ENCODE measurements around the gene FAM181B. TPM values are rescaled to one million over a fixed set of nuclear protein-coding genes. Genes with fewer than 3 reads are reported as not detected.

The FAM181B gene
- polyA plus RNA-seq, 1 of the 3 experiments (the other 2 are of a cell fraction): 0.02 TPM

DNA sequence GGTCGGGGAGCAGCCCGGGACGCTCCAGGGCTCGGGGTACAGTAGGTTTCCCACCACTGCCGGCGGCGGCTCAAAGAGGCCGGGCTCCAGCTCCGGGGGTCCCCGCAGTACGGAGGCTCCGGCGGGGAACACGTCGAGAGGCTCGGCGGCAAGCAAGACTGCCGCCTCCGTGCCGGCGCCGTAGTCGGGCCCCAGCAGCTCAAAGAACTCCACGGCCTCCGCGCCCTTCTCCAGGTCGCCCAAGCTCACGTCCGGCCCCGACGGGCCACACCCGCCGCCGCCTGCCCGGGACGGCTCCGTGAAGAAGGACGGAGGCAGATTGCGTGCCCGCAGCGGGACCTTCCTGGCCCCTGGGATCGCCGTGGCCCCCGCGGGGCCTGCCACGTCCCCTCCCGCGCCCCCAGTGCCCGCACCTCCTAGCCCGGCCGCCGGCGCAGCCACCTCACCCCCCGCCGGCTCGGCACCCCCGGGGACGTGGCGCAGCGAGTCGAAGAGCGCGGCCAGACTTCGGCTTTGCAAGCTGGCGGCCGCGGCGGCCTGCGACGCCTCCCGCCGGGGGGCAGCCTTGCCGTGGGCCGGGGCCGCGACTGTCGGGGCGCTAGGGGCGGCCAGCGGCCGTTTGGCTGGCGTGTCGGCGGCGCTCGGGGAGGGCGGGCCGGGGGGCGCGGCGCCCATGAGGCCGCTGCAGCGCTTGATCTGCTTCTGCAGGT is 775 bp downstream of the FAM181B start:
- ChIA-PET CTCF (interaction anchor here (0.8 to 4.5 kb wide), 12 partner anchors 10 to 169 kb away, joined by 3 to 43 read pairs (median 4); partner anchors contain the start of gene DDIAS), POLR2A (interaction anchor here (0.8 to 2.1 kb wide), 4 partner anchors 18 to 168 kb away, joined by 3 to 8 read pairs (median 3); partner anchors contain the start of genes DDIAS and PRCP)
- peak overlapping the region in 1 of 2 experiments; percentile 71; a peak in 2 of 4 replicates for H3K27ac ChIP-seq (ENCODE audit: low read depth in 2 of 2, low read length in 1 of 2)
- DNase-seq: peak; percentile 87
- TF ChIP-seq, protein P1, sequence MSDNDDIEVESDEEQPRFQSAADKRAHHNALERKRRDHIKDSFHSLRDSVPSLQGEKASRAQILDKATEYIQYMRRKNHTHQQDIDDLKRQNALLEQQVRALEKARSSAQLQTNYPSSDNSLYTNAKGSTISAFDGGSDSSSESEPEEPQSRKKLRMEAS (IDR thresholded peaks at IDR 0.05; ENCODE audit: low read depth): no peak
- TF ChIP-seq EZH2phosphoT487 (IDR thresholded peaks at IDR 0.05; ENCODE audit: borderline replicate concordance, low read depth): peak; percentile 66; the same call in 1 of the 2 replicates
- no peak overlapping the region for H2AFZ ChIP-seq (ENCODE audit: low read depth)
- H3K4me1 ChIP-seq (ENCODE audit: control insufficient read depth in 1 of 2, insufficient read depth in 2 of 2, low read depth in 1 of 2, low read length in 1 of 2): peaks cover 0 to 4% of the 10 kb centered on the region in 2 experiments; a peak in 1 of 4 replicates
- no peaks in the 10 kb centered on the region for H3K9me3 ChIP-seq
- H3K36me3 ChIP-seq (replicated peaks in 1 of 2; ENCODE audit: control insufficient read depth in 1 of 2, insufficient read depth in 2 of 2, low read length in 1 of 2): no peaks in the 10 kb centered on the region
- H3K27me3 ChIP-seq (ENCODE audit: insufficient read depth): peaks cover 35% of the 10 kb centered on the region
- peak overlapping the region; percentile 46 to 54; a peak in 2 of 4 replicates for H3K4me3 ChIP-seq (ENCODE audit: low read depth in 2 of 2, low read length in 1 of 2)
- no peaks in the 10 kb centered on the region for H4K20me1 ChIP-seq (ENCODE audit: insufficient read depth)
- H3K4me2 ChIP-seq: 0 out of 2 replicates have a peak overlapping the region, but pooled peaks have one; percentile 50
- H3K9ac ChIP-seq: no peak overlapping the region
- 0% methylated on average over 11 of the region's 93 CpGs for WGBS (ENCODE audit: low lambda C conversion rate)
- H3K9me2 ChIP-seq: no peaks in the 10 kb centered on the region
- no peaks in the 10 kb centered on the region for H3K79me2 ChIP-seq (ENCODE audit: insufficient read depth)
- H3F3A ChIP-seq (replicated peaks; ENCODE audit: insufficient read depth): no peaks in the 10 kb centered on the region

DNA sequence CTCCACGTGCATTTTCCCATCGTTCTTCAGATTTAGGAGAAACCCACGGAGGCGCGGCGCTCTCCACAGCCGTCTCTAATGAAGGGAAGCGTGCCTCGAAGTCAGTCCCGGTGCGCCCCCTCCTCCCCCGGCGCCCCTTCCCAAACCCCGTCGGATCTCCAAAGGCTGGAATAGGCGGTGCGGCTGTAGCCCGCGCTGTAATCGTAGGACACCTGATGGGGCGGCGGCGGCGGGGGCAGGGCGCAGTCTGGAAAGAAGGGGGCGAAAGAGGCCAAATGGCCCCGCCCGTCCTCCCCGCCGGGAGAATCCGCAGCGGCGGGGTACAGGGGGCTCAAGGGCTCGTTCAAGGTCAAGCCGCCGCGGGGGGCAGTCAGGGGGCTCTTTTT is 1.3 kb downstream of the FAM181B start:
- H3F3A ChIP-seq (replicated peaks; ENCODE audit: insufficient read depth): no peaks in the 10 kb centered on the region
- H3K27me3 ChIP-seq (ENCODE audit: insufficient read depth): peaks cover 35% of the 10 kb centered on the region
- H3K36me3 ChIP-seq (replicated peaks in 1 of 2; ENCODE audit: control insufficient read depth in 1 of 2, insufficient read depth in 2 of 2, low read length in 1 of 2): no peaks in the 10 kb centered on the region
- no peaks in the 10 kb centered on the region for H3K9me3 ChIP-seq
- H4K20me1 ChIP-seq (ENCODE audit: insufficient read depth): no peaks in the 10 kb centered on the region
- CTCF ChIA-PET: interaction anchor here (1.0 to 4.5 kb wide), 4 partner anchors 9 to 517 kb away, joined by 4 to 43 read pairs (median 13); no protein-coding TSS in a partner anchor
- H2AFZ ChIP-seq (ENCODE audit: low read depth): no peak overlapping the region
- no peaks in the 10 kb centered on the region for H3K79me2 ChIP-seq (ENCODE audit: insufficient read depth)
- POLR2A ChIA-PET: interaction anchor here (2.1 kb wide), 1 partner anchor 169 kb away, joined by 8 read pairs; the partner anchor contains the start of gene DDIAS
- no peak overlapping the region for H3K4me2 ChIP-seq
- peaks cover 0 to 4% of the 10 kb centered on the region in 2 experiments; a peak in 1 of 4 replicates for H3K4me1 ChIP-seq (ENCODE audit: control insufficient read depth in 1 of 2, insufficient read depth in 2 of 2, low read depth in 1 of 2, low read length in 1 of 2)
- no peak for TF ChIP-seq MEF2A (IDR thresholded peaks at IDR 0.05; ENCODE audit: borderline replicate concordance, low read depth)
- no peak for TF ChIP-seq ELF1 (IDR thresholded peaks at IDR 0.05)
- TF ChIP-seq, protein P2, sequence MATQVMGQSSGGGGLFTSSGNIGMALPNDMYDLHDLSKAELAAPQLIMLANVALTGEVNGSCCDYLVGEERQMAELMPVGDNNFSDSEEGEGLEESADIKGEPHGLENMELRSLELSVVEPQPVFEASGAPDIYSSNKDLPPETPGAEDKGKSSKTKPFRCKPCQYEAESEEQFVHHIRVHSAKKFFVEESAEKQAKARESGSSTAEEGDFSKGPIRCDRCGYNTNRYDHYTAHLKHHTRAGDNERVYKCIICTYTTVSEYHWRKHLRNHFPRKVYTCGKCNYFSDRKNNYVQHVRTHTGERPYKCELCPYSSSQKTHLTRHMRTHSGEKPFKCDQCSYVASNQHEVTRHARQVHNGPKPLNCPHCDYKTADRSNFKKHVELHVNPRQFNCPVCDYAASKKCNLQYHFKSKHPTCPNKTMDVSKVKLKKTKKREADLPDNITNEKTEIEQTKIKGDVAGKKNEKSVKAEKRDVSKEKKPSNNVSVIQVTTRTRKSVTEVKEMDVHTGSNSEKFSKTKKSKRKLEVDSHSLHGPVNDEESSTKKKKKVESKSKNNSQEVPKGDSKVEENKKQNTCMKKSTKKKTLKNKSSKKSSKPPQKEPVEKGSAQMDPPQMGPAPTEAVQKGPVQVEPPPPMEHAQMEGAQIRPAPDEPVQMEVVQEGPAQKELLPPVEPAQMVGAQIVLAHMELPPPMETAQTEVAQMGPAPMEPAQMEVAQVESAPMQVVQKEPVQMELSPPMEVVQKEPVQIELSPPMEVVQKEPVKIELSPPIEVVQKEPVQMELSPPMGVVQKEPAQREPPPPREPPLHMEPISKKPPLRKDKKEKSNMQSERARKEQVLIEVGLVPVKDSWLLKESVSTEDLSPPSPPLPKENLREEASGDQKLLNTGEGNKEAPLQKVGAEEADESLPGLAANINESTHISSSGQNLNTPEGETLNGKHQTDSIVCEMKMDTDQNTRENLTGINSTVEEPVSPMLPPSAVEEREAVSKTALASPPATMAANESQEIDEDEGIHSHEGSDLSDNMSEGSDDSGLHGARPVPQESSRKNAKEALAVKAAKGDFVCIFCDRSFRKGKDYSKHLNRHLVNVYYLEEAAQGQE (IDR thresholded peaks at IDR 0.05; ENCODE audit: low read depth, low read length): no peak
- no peak overlapping the region for H3K9ac ChIP-seq
- no peaks in the 10 kb centered on the region for H3K9me2 ChIP-seq
- no peak for DNase-seq
- 68% methylated on average over 22 of the region's 37 CpGs for WGBS (ENCODE audit: low lambda C conversion rate)
- H3K4me3 ChIP-seq (ENCODE audit: low read depth in 2 of 2, low read length in 1 of 2): peak overlapping the region in 1 of 2 experiments; percentile 54; a peak in 2 of 4 replicates
- H3K27ac ChIP-seq (ENCODE audit: low read depth in 2 of 2, low read length in 1 of 2): no peak overlapping the region
